NCI-H460 (cell line): ENCODE results near the gene ZNF263. TPM values are rescaled to one million over a fixed set of nuclear protein-coding genes. Genes with fewer than 3 reads are reported as not detected.

Experiments used
- DNase-seq: peaks from one replicate; pipeline ENCODE4 v3.0.0-alpha.2; 2016; ENCODE audit warnings: low read depth; ENCODE audit errors: extremely low read depth
- total RNA-seq: library from RNA; depleted of rRNA; stranded (reverse); fragments of >200 nt; shearing (Covaris generic); gene quantifications from 2 replicates; pipeline ENCODE4 v1.2.3, GENCODE V29; 2014; rRNA removed

The ZNF263 gene
- total RNA-seq, 1 experiment from 2014 or later: 59.5 TPM

DNA sequence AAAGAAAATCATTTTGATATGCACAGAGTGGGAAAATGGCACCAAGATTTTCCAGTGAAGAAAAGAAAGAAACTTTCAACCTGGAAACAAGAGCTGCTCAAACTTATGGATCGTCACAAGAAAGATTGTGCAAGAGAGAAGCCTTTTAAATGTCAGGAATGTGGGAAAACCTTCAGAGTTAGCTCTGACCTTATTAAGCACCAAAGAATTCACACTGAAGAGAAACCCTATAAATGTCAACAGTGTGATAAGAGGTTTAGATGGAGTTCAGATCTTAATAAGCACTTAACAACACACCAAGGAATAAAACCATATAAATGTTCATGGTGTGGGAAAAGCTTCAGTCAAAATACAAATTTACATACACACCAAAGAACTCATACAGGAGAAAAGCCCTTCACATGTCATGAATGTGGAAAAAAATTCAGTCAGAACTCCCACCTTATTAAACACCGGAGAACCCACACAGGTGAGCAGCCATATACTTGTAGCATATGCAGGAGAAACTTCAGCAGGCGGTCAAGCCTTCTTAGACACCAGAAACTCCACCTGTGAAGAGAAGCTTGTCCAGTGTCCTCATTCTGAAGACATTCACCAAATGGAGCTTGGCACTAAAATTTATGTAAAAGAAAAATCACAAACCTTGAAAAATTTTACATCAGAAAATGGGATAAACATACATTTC, 34.2 kb downstream of the ZNF263 start:
- DNase-seq: peak; percentile 4

DNA sequence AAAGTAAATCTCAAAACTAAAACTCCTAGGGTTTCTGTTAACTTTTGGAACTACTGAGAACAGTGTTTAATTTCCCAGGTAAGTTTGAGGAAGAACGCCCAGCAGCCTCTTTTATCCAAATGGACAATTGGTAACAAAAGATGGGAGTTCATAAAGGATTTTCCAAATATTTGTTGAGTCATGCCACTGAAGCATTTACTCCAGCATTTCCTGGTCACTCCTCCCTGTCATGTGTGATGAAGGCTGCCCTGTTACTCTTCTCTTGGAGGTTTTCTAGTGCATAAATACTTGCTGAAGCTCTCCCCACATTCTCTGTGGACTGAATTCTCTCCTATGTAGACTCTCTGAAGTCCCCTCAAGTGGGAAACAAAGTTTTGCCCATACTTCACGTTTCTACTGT, 38.5 kb downstream of the ZNF263 start:
- peak; percentile 14 for DNase-seq

DNA sequence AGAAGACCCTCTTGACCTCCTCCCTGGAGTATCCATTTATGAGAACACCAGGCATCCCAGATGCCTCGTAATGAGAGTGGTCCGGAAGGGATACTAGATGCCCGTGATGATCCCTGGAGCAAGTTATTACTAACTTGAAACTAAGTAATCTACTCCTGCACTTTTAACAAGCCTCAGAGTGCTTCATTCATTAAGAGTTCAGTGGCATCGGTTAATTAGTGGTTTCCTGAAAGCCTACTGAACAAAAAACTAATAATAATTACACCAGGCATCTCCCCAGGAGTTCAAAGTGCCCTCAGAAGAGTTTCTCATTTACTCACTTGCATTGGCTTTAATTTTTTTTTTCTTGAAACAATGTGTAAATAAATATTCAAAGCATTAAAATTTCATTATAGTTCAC, 44.2 kb downstream of the ZNF263 start:
- no peak for DNase-seq

DNA sequence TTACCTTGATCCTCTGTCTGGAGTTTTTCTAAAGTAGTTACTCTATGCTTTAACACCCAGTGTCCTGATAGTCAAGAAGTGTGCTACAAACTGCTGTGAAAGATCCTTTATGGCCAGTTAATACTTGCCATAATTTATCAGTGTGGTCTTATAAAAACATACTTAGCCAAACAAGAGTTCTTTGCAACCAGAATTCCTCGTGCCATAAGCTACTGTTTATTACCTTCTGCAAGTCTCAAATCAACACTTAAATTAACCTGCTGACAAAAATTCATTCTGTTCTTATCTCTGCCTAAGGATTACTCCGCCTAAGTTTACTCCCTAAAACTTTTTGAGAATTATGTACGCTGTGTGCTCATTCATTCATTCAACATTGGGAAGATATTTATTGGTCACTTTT, 44.8 kb downstream of the ZNF263 start:
- DNase-seq: no peak

DNA sequence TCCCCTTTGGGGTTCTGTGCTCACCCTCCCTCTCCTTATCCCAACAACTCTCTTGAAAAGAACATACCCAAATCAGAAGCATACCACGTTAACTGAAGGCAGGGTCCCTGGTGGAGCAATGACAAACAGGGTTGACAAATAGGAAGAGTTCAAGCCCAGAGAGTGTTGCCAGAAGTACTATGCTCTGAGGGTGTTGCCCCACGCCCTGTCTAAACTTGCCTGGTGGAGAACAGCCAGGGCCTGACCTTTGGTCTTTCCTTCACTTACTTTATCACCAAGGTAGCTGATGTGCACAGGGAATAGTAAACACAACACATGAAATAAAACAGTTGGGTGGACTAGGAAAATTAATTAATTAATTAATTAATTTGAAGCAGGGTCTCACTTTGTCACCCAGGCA, 45.4 kb downstream of the ZNF263 start:
- DNase-seq: no peak

Other genes with a start within 250 kb of the ZNF263 start
- not detected in 2 replicates for gene BICDL2, start 246.5 kb upstream of the ZNF263 start, total RNA-seq
- 0.14 and 0.25 TPM in 2 replicates for gene MMP25, start 236.9 kb upstream of the ZNF263 start, total RNA-seq
- gene IL32, start 217.9 kb upstream of the ZNF263 start, total RNA-seq: 0.38 and 0.47 TPM in 2 replicates
- gene ZSCAN10, start 184.2 kb upstream of the ZNF263 start, total RNA-seq: 0.05 and 0.38 TPM in 2 replicates
- gene ZNF205, start 170.9 kb upstream of the ZNF263 start, total RNA-seq: 12.0 and 13.5 TPM in 2 replicates
- gene ZNF213, start 148.5 kb upstream of the ZNF263 start, total RNA-seq: 4.5 and 5.0 TPM in 2 replicates
- 0.58 and 0.67 TPM in 2 replicates for gene OR1F1, start 95.3 kb upstream of the ZNF263 start, total RNA-seq
- gene ZNF200, start 48.3 kb upstream of the ZNF263 start, total RNA-seq: 11.9 and 14.5 TPM in 2 replicates
- gene MEFV, start 26.9 kb upstream of the ZNF263 start, total RNA-seq: 0.17 TPM in 1 of 2 replicates, not detected in the other
- gene TIGD7, start 21.9 kb downstream of the ZNF263 start, total RNA-seq: 9.4 and 9.7 TPM in 2 replicates
- 18.1 and 24.9 TPM in 2 replicates for gene ZNF75A, start 22.0 kb downstream of the ZNF263 start, total RNA-seq
- not detected in 2 replicates for gene OR2C1, start 72.4 kb downstream of the ZNF263 start, total RNA-seq
- 14.3 and 19.5 TPM in 2 replicates for gene ZSCAN32, start 117.5 kb downstream of the ZNF263 start, total RNA-seq
- 19.4 and 21.6 TPM in 2 replicates for gene ZNF174, start 117.7 kb downstream of the ZNF263 start, total RNA-seq
- gene ZNF597, start 160.0 kb downstream of the ZNF263 start, total RNA-seq: 4.4 and 5.6 TPM in 2 replicates
- 16.7 and 18.9 TPM in 2 replicates for gene NAA60, start 160.2 kb downstream of the ZNF263 start, total RNA-seq
- gene C16orf90, start 212.0 kb downstream of the ZNF263 start, total RNA-seq: not detected in 2 replicates
- gene CLUAP1, start 217.5 kb downstream of the ZNF263 start, total RNA-seq: 25.1 and 31.9 TPM in 2 replicates